ENCODE measurements around the gene PIEZO2. TPM values are rescaled to one million over a fixed set of nuclear protein-coding genes. Genes with fewer than 3 reads are reported as not detected.

The PIEZO2 gene
- total and polyA plus RNA-seq, 9 donors, result 19.3 to 55.4 (median 35.3) TPM

DNA sequence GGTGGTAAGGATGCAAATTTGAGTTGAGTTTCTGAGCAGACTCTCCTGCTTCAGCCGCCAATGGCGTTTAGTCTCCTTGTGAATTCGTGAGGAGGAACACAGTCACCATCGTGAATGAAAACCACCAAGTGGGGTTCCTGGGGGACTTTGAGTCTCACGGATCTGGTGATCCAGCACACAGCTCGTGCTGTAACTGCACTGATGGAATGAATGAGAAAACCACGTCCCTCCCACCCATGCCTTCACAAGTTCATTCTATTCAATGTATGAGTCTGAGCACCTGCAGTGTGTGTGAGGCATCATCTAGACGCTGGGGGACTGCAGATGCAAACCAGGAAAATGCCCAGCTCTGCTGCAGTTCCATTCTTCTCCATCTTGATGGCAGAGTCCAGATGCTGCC, 127.9 kb downstream of the PIEZO2 start:
- H3K4me3 ChIP-seq (ENCODE audit: low read length), result no peak overlapping the region
- no peaks in the 10 kb centered on the region for H3K27me3 ChIP-seq (ENCODE audit: control insufficient read depth, insufficient read depth, low read length)
- H3K9me3 ChIP-seq (replicated peaks; ENCODE audit: control insufficient read depth, low read depth, low read length), result no peaks in the 10 kb centered on the region
- DNase-seq, result no peak
- no peak overlapping the region for H3K27ac ChIP-seq (ENCODE audit: low read length)
- H3K4me1 ChIP-seq (ENCODE audit: control insufficient read depth, insufficient read depth, low read length), result peaks cover 3% of the 10 kb centered on the region
- no peaks in the 10 kb centered on the region for H3K36me3 ChIP-seq (ENCODE audit: control insufficient read depth, insufficient read depth, low read length)
- WGBS (ENCODE audit: insufficient coverage), result 46% methylated on average over 2 of the region's 8 CpGs

DNA sequence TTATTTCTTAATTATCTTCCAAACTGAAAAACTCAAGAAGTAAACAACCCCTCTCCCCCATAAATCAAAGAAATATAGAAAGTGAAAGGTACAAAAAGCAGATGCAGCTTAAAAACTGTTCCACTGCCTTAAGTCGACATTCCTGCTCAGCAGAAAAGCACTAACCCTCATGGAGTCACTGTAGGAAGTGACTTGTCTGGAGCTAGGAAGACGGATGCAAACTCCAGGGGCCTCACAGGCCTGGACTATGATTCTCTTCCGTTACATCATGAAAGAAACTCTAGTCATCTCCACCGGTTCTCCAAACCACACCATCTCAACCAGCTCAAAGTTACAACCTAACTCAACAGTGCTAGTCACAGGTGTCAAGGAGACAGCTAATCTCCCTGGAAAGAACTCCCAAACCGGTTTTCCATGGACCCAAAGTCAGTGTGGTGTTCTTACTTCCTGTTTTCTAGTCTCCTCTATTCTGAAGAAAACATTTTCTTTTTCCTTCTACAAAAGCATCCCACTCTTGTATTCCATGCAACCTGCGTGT, 128.4 kb downstream of the PIEZO2 start:
- H3K27me3 ChIP-seq (ENCODE audit: control insufficient read depth, insufficient read depth, low read length), result no peaks in the 10 kb centered on the region
- no peak for DNase-seq
- H3K27ac ChIP-seq (ENCODE audit: low read length), result no peak overlapping the region
- WGBS (ENCODE audit: insufficient coverage), result 58% methylated on average over 3 of the region's 6 CpGs
- H3K4me1 ChIP-seq (ENCODE audit: control insufficient read depth, insufficient read depth, low read length), result peaks cover 3% of the 10 kb centered on the region
- H3K36me3 ChIP-seq (ENCODE audit: control insufficient read depth, insufficient read depth, low read length), result no peaks in the 10 kb centered on the region
- no peaks in the 10 kb centered on the region for H3K9me3 ChIP-seq (replicated peaks; ENCODE audit: control insufficient read depth, low read depth, low read length)
- no peak overlapping the region for H3K4me3 ChIP-seq (ENCODE audit: low read length)

DNA sequence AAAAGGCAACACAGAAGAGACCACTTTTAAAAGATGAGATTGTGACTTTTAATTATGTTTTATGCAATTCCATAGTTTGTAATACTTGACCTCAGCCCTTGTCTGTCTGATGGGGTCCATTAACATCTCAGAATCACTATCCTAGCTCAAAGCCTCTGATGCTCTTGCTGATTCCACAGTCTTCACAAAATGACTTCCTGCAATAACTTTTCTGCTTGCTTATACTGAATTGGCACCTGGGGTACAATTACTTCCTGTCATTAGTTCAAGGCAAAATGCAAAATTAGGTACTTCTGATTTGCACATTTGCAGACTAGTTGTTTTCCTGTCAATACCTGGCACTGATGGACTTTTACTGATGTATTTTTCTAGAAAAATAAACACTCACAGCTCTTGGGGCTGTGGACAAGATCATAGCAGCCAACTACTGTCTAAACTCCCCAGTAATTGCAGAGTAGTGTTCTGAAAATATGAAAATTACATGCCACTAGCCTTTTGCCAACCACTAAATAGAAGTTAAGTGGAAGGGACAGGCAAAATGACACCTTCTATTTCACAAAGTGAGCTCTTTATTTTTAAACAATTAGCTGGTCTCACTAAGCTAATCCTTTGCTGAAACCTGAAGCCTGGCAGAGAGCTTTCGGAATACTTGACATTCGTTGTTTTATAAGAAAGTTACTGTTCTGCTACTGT, 129.1 kb downstream of the PIEZO2 start:
- Histone ChIP-seq H3K27me3 (ENCODE audit: control insufficient read depth, insufficient read depth, low read length) (no peaks in the 10 kb centered on the region), H3K9me3 (replicated peaks; ENCODE audit: control insufficient read depth, low read depth, low read length) (no peaks in the 10 kb centered on the region), H3K4me1 (ENCODE audit: control insufficient read depth, insufficient read depth, low read length) (peaks cover 3% of the 10 kb centered on the region), H3K27ac (ENCODE audit: low read length) (no peak overlapping the region), H3K36me3 (ENCODE audit: control insufficient read depth, insufficient read depth, low read length) (no peaks in the 10 kb centered on the region), H3K4me3 (ENCODE audit: low read length) (no peak overlapping the region)
- no peak for DNase-seq
- no CpG with 5 or more reads among the region's 2 CpGs for WGBS (ENCODE audit: insufficient coverage)

DNA sequence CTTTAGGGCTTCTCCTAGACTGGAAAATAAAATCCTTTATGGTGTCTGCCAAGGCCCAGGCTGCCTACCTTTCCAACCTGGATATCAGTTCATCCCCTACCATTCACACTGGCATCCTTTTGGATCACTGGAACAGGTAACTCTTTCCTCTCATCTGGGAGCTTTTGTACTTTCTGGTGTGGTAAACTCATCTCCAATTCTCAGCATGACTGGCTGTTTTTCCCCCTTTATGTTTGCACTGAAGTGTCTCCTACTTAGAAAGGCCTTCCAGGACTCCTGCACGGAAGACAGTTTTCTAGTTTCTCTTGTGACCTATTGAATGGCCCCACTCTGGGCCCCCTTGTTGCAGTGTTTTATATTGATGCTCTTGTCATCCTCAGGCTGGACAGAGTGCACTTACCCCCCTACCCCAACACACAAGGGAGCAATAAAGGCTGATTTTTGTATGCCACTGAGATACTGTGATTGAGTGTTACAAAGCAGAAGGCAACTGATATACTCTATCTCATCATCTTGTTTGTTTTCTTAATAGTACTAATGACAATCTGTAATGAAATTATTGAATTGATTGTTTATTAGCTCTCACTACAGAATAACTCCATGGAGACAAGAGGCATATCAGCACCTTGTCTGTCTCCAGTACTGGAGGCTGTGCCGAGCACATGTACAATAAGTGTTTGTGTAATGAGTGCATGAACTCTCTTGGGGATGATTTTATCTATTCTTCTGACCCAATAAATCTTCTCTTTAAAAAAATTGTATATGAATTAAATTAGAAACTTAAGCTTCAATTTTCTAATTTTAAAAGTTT, 129.9 kb downstream of the PIEZO2 start:
- DNase-seq, result no peak
- no peak overlapping the region for H3K4me3 ChIP-seq (ENCODE audit: low read length)
- H3K9me3 ChIP-seq (replicated peaks; ENCODE audit: control insufficient read depth, low read depth, low read length), result no peaks in the 10 kb centered on the region
- H3K27ac ChIP-seq (ENCODE audit: low read length), result no peak overlapping the region
- no peaks in the 10 kb centered on the region for H3K36me3 ChIP-seq (ENCODE audit: control insufficient read depth, insufficient read depth, low read length)
- no CpG with 5 or more reads among the region's 2 CpGs for WGBS (ENCODE audit: insufficient coverage)
- H3K4me1 ChIP-seq (ENCODE audit: control insufficient read depth, insufficient read depth, low read length), result peaks cover 3% of the 10 kb centered on the region
- no peaks in the 10 kb centered on the region for H3K27me3 ChIP-seq (ENCODE audit: control insufficient read depth, insufficient read depth, low read length)

DNA sequence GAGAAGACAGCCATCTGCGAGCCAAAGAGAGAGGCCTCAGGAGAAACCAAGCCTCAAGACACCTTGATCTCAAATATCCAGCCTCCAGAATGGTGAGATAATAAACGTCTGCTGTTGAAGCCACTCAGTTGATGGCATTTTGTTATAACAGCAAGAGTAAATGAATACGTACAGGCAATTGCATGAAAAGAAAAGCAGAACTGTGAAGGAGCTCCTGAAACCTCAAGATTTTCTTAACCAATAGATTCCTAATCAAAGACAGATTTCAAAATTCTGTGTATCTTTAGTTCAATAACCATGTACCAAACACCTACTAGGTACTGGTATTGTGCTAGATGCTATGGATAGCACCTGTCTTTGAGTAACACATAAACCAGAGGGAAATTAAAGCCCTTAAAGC, 139.5 kb downstream of the PIEZO2 start:
- no peaks in the 10 kb centered on the region for H3K36me3 ChIP-seq (ENCODE audit: control insufficient read depth, insufficient read depth, low read length)
- no peaks in the 10 kb centered on the region for H3K9me3 ChIP-seq (replicated peaks; ENCODE audit: control insufficient read depth, low read depth, low read length)
- DNase-seq, result no peak
- no CpG with 5 or more reads among the region's 3 CpGs for WGBS (ENCODE audit: insufficient coverage)
- no peak overlapping the region for H3K27ac ChIP-seq (ENCODE audit: low read length)
- H3K4me1 ChIP-seq (ENCODE audit: control insufficient read depth, insufficient read depth, low read length), result peaks cover 4% of the 10 kb centered on the region
- H3K4me3 ChIP-seq (ENCODE audit: low read length), result no peak overlapping the region
- H3K27me3 ChIP-seq (ENCODE audit: control insufficient read depth, insufficient read depth, low read length), result no peaks in the 10 kb centered on the region

DNA sequence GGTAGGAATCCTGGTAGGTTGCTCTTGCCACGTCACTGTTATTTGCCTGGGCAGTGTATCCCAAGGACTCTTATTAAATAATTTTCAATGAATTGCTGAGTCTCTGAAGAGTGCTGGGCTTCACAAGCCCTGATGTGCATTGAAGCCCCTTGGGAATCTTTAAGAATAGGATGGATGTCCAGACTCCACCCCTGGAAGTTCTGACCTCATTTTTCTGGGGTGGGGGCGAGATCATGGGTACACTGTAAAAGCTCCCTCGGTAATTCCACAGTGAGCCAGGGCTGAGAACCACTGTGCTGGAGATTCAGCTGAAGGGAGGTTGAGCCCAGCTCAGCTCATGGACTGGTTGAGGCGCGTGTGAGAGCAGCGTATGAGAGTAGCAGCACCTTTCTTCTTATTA, 140.2 kb downstream of the PIEZO2 start:
- 88% methylated on average over 1 of the region's 6 CpGs for WGBS (ENCODE audit: insufficient coverage)

DNA sequence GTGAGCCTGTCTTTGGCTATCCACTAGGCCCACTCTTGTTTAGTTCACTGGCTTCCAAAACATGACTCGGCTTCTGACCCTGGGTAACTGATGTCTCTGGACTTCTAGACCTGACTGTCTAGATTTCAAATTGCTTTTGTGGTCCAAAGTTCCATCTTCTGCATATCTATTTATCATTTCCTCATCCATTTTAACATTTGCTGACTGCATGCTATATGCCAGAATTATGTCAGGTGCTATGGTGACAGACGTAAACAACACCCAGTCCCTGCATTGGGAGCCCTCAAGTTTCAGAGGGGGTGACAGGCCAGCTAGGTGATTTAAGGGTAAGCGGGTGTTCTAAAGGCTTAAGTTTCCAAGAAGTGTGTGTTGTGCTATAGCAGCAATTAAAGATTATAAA, 140.9 kb downstream of the PIEZO2 start:
- no peak for DNase-seq

More for the DNA sequence above, 140.2 kb downstream of the PIEZO2 start:
- Histone ChIP-seq H3K27ac (ENCODE audit: low read length) (no peak overlapping the region), H3K4me3 (ENCODE audit: low read length) (no peak overlapping the region), H3K36me3 (ENCODE audit: control insufficient read depth, insufficient read depth, low read length) (no peaks in the 10 kb centered on the region), H3K9me3 (replicated peaks; ENCODE audit: control insufficient read depth, low read depth, low read length) (no peaks in the 10 kb centered on the region), H3K27me3 (ENCODE audit: control insufficient read depth, insufficient read depth, low read length) (no peaks in the 10 kb centered on the region), H3K4me1 (ENCODE audit: control insufficient read depth, insufficient read depth, low read length) (peaks cover 4% of the 10 kb centered on the region)
- no peak for DNase-seq

DNA sequence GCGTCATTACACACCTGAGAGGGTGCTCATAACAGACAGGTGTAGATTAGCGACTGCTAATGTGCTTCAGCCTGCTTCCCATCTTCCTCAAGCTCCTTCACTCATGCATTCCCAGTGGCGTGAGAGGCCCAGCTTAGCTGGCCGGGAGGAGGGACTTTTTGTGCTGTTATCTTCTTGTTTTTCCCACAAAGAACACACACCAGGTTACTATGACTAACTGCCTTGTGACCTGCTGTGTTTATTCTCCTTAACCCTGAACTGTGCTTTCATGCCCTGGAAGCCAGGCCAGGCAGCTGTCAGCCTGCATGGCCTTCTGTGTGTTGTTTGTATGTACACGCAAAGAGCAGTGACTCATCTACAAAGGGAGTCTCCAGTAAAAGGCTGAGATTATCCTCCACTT, 143.8 kb downstream of the PIEZO2 start:
- Histone ChIP-seq H3K9me3 (replicated peaks; ENCODE audit: control insufficient read depth, low read depth, low read length) (no peaks in the 10 kb centered on the region), H3K27me3 (ENCODE audit: control insufficient read depth, insufficient read depth, low read length) (no peaks in the 10 kb centered on the region), H3K4me3 (ENCODE audit: low read length) (no peak overlapping the region), H3K27ac (ENCODE audit: low read length) (no peak overlapping the region), H3K36me3 (ENCODE audit: control insufficient read depth, insufficient read depth, low read length) (no peaks in the 10 kb centered on the region), H3K4me1 (ENCODE audit: control insufficient read depth, insufficient read depth, low read length) (peaks cover 9% of the 10 kb centered on the region)
- peak; percentile 44 for DNase-seq
- WGBS (ENCODE audit: insufficient coverage), result 80% methylated on average over 2 of the region's 5 CpGs

More for the DNA sequence above, 140.9 kb downstream of the PIEZO2 start:
- Histone ChIP-seq H3K4me1 (ENCODE audit: control insufficient read depth, insufficient read depth, low read length) (peaks cover 4% of the 10 kb centered on the region), H3K27ac (ENCODE audit: low read length) (no peak overlapping the region), H3K27me3 (ENCODE audit: control insufficient read depth, insufficient read depth, low read length) (no peaks in the 10 kb centered on the region), H3K36me3 (ENCODE audit: control insufficient read depth, insufficient read depth, low read length) (no peaks in the 10 kb centered on the region), H3K4me3 (ENCODE audit: low read length) (no peak overlapping the region), H3K9me3 (replicated peaks; ENCODE audit: control insufficient read depth, low read depth, low read length) (no peaks in the 10 kb centered on the region)
- 69% methylated on average over 1 of the region's 3 CpGs for WGBS (ENCODE audit: insufficient coverage)

DNA sequence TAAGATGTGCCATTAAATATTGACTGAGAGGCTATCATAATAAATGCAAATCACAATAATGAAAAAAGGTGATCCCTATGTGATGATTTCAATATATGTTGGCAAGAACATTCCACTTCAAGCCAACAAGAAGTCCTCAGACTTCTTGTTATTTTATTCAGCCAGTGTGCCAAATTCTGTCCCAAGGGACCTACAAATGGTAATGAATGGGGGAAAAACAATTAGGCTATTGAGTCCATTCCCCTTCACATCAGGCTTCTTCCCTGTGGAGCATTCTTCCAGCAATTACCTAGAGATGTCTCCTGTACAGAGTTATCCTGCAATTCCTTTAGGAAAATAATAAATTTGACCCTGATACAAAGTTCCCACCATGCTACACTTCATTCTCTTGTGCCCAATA, 144.4 kb downstream of the PIEZO2 start:
- no peak for DNase-seq
- Histone ChIP-seq H3K27ac (ENCODE audit: low read length) (no peak overlapping the region), H3K27me3 (ENCODE audit: control insufficient read depth, insufficient read depth, low read length) (no peaks in the 10 kb centered on the region)

DNA sequence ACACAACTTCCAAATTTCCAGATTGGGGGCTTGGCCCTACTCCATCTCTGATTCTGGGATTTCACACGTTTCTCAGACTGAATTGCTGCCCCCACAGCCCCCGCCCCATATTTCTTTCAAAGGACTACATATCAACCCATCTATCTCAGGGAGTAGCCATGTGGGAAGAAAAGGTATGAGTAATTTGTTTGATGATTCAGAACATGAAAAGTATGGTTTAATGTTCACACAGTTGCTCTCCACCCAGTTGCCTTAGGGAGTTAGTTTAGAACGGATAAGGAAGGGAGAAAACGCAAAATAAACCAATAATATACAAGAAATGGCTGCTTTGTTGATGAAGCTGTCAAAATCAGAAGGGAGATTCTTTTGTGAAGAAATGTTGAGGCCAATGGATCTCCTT, 145.1 kb downstream of the PIEZO2 start:
- Histone ChIP-seq H3K27ac (ENCODE audit: low read length) (no peak overlapping the region), H3K4me3 (ENCODE audit: low read length) (no peak overlapping the region), H3K4me1 (ENCODE audit: control insufficient read depth, insufficient read depth, low read length) (peaks cover 9% of the 10 kb centered on the region), H3K9me3 (replicated peaks; ENCODE audit: control insufficient read depth, low read depth, low read length) (no peaks in the 10 kb centered on the region), H3K27me3 (ENCODE audit: control insufficient read depth, insufficient read depth, low read length) (no peaks in the 10 kb centered on the region), H3K36me3 (ENCODE audit: control insufficient read depth, insufficient read depth, low read length) (no peaks in the 10 kb centered on the region)
- no peak for DNase-seq
- WGBS (ENCODE audit: insufficient coverage), result no CpG with 5 or more reads among the region's 4 CpGs

More for the DNA sequence above, 144.4 kb downstream of the PIEZO2 start:
- Histone ChIP-seq H3K4me3 (ENCODE audit: low read length) (no peak overlapping the region), H3K4me1 (ENCODE audit: control insufficient read depth, insufficient read depth, low read length) (peaks cover 9% of the 10 kb centered on the region), H3K36me3 (ENCODE audit: control insufficient read depth, insufficient read depth, low read length) (no peaks in the 10 kb centered on the region), H3K9me3 (replicated peaks; ENCODE audit: control insufficient read depth, low read depth, low read length) (no peaks in the 10 kb centered on the region)

All from muscle of leg (tissue), 11 donors.